Vagina (tissue), 2 donors: ENCODE data around the gene FGF14.

Experiments
- POLR2A ChIP-seq, 2 donors: fragments of 450-650 bp; IDR thresholded peaks; one replicate each; pipeline ENCODE4 v1.6.1; 2017; ENCODE audit warnings: antibody characterized with exemption in 2 of 2, mild to moderate bottlenecking in 2 of 2, moderate library complexity in 2 of 2
- POLR2AphosphoS5 ChIP-seq, 2 donors: sonication (generic); formaldehyde crosslinking; IDR thresholded peaks; one replicate each; pipeline ENCODE4 v1.9.0; 2017; ENCODE audit warnings: antibody characterized with exemption in 2 of 2, mild to moderate bottlenecking in 2 of 2, low read depth in 1 of 2; ENCODE audit not compliant: insufficient read depth in 1 of 2
- TF ChIP-seq, protein P1 (sequence below), 3 experiments: fragments of 450-650 bp in 2 of 3; fragments of 200-600 bp in 1 of 3; sonication (generic) in 1 of 3; IDR thresholded peaks; one replicate each; pipeline ENCODE4 v1.5.1; 2017 to 2019; ENCODE audit warnings: antibody characterized with exemption in 3 of 3, mild to moderate bottlenecking in 2 of 3, moderate library complexity in 2 of 3

DNA sequence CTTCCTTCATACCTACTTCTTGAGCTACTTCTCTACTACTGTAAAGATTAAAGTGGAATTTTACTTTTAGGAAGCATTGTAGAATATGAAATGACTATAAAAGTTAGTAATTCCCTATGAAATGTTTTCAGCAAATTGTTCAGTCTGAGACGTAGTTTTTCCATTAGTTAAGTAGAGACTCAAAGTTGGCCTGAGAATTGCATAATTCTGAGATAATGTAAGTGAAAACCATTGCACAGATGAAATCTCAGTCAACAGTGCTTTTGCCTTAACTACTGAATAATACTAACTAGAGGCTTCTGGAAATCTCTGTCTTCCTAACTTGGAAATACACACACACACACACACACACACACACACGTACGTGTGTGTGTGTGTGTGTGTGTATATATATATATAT lies 125.9 kb downstream of the FGF14 start:
- TF ChIP-seq, protein P1, sequence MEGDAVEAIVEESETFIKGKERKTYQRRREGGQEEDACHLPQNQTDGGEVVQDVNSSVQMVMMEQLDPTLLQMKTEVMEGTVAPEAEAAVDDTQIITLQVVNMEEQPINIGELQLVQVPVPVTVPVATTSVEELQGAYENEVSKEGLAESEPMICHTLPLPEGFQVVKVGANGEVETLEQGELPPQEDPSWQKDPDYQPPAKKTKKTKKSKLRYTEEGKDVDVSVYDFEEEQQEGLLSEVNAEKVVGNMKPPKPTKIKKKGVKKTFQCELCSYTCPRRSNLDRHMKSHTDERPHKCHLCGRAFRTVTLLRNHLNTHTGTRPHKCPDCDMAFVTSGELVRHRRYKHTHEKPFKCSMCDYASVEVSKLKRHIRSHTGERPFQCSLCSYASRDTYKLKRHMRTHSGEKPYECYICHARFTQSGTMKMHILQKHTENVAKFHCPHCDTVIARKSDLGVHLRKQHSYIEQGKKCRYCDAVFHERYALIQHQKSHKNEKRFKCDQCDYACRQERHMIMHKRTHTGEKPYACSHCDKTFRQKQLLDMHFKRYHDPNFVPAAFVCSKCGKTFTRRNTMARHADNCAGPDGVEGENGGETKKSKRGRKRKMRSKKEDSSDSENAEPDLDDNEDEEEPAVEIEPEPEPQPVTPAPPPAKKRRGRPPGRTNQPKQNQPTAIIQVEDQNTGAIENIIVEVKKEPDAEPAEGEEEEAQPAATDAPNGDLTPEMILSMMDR (IDR thresholded peaks at IDR 0.05), result no peak
- TF ChIP-seq POLR2A (IDR thresholded peaks at IDR 0.05) (no peak), POLR2AphosphoS5 (IDR thresholded peaks at IDR 0.05; ENCODE audit: insufficient read depth in 1 of 2, low read depth in 1 of 2) (no peak)
